GM12801 (cell line): ENCODE data around the gene PAX3.

ENCODE experiments used
- CTCF ChIP-seq: IDR thresholded peaks from one replicate; pipeline ENCODE4 v1.5.1; 2011; ENCODE audit warnings: control low read depth; ENCODE audit not compliant: insufficient read length; ENCODE audit errors: extremely low read depth

Gene PAX3

GRCh38 chr2:222299906-222300725, 1.3 kb upstream of the PAX3 start:
- TF ChIP-seq CTCF = no peak

- TF ChIP-seq CTCF = no peak
Observed at GRCh38 chr2:222298001-222298310, 842 bp downstream of the PAX3 start.

- TF ChIP-seq CTCF = no peak
Observed at GRCh38 chr2:222297600-222297935, 1.2 kb downstream of the PAX3 start.

- TF ChIP-seq CTCF = no peak
Observed at GRCh38 chr2:222296911-222297599, 1.7 kb downstream of the PAX3 start.

- TF ChIP-seq CTCF = no peak
Observed at GRCh38 chr2:222296311-222296741, 2.5 kb downstream of the PAX3 start.

- no peak for TF ChIP-seq CTCF
Observed at GRCh38 chr2:222295368-222296062, 3.3 kb downstream of the PAX3 start.

GRCh38 chr2:222294996-222295367, 3.8 kb downstream of the PAX3 start:
- no peak for TF ChIP-seq CTCF
